IMR-90 (cell line): ENCODE measurements around the gene CLSTN3. TPM values are rescaled to one million over a fixed set of nuclear protein-coding genes. Genes with fewer than 3 reads are reported as not detected.

Experiments used
- ATAC-seq: fragments of 200-7000 bp; cut with Tn5 transposase; 2 replicates; pipeline ENCODE4 v1.9.1; 2020; ENCODE audit warnings: low read depth, mild to moderate bottlenecking, moderate library complexity
- BruUV-seq: library from RNA; stranded (reverse); fragments of 400-500 nt; replicated peaks from 2 replicates; lab custom pipeline; 2021; lab: Mats Ljungman, UMichigan
- CTCF ChIA-PET: fragments of 300-600 bp; formaldehyde crosslinking; extraction: SDS; loops from one replicate; lab custom pipeline; 2021; ENCODE audit warnings: antibody characterized with exemption; lab: Yijun Ruan, JAX
- POLR2A ChIA-PET: fragments of 300-600 bp; sonication (Branson Sonifier 250); formaldehyde crosslinking; loops from one replicate; lab custom pipeline; 2022; ENCODE audit warnings: antibody characterized with exemption; ENCODE audit not compliant: unreplicated experiment; lab: Charles Lee
- DNase-seq: peaks from one replicate; pipeline ENCODE4 v3.0.0; 2013
- H2AFZ ChIP-seq: replicated peaks from 2 replicates; pipeline ENCODE3; 2013; ENCODE audit warnings: low read length, mild to moderate bottlenecking; ENCODE audit not compliant: poor library complexity
- H2AK5ac ChIP-seq: 2 replicates; pipeline ENCODE4 v1.6.1; 2013; ENCODE audit warnings: low read depth, low read length, inconsistent platforms
- H2AK9ac ChIP-seq: replicated peaks from 2 replicates; pipeline ENCODE3; 2013; ENCODE audit warnings: mild to moderate bottlenecking, low read depth, low read length, moderate library complexity; ENCODE audit not compliant: poor library complexity
- H2BK120ac ChIP-seq: 2 replicates; pipeline ENCODE4 v1.6.1; 2013; ENCODE audit warnings: low read depth, low read length, inconsistent platforms
- H2BK15ac ChIP-seq: 3 replicates; pipeline ENCODE4 v1.6.1; 2013; ENCODE audit warnings: low read depth, low read length, inconsistent platforms
- H2BK20ac ChIP-seq: 2 replicates; pipeline ENCODE4 v1.6.1; 2013; ENCODE audit warnings: low read depth, mild to moderate bottlenecking, inconsistent platforms, low read length, moderate library complexity
- H2BK5ac ChIP-seq: 2 replicates; pipeline ENCODE4 v1.6.1; 2013; ENCODE audit warnings: mild to moderate bottlenecking, low read depth, low read length, inconsistent platforms; ENCODE audit not compliant: poor library complexity, severe bottlenecking
- H3K14ac ChIP-seq: replicated peaks from 2 replicates; pipeline ENCODE4 v1.6.1; 2013; ENCODE audit warnings: low read depth, low read length, inconsistent platforms
- H3K18ac ChIP-seq: 2 replicates; pipeline ENCODE4 v1.6.1; 2013; ENCODE audit warnings: low read depth, low read length, control low read depth
- H3K23ac ChIP-seq: 2 replicates; pipeline ENCODE4 v1.6.1; 2013; ENCODE audit warnings: low read depth, low read length, inconsistent platforms
- H3K27ac ChIP-seq: 2 replicates; pipeline ENCODE4 v1.5.1; 2013; ENCODE audit warnings: mild to moderate bottlenecking, control low read depth, low read length; ENCODE audit not compliant: insufficient read depth
- H3K27me3 ChIP-seq: 2 replicates; pipeline ENCODE4 v1.6.1; 2013; ENCODE audit warnings: low read length; ENCODE audit not compliant: control insufficient read depth, insufficient read depth
- H3K36me3 ChIP-seq: 2 replicates; pipeline ENCODE4 v1.6.1; 2013; ENCODE audit warnings: low read length, mixed read lengths; ENCODE audit not compliant: control insufficient read depth, insufficient read depth
- H3K4ac ChIP-seq: 2 replicates; pipeline ENCODE4 v1.6.1; 2013; ENCODE audit warnings: low read depth, low read length, inconsistent platforms
- H3K4me1 ChIP-seq: 2 replicates; pipeline ENCODE4 v1.6.1; 2013; ENCODE audit warnings: low read length, mixed read lengths; ENCODE audit not compliant: control insufficient read depth, insufficient read depth
- H3K4me2 ChIP-seq: 2 replicates; pipeline ENCODE4 v1.6.1; 2013; ENCODE audit warnings: low read depth, mild to moderate bottlenecking, control low read depth, low read length, moderate library complexity
- H3K4me3 ChIP-seq: 2 replicates; pipeline ENCODE4 v1.5.1; 2013; ENCODE audit warnings: low read depth, mild to moderate bottlenecking, control low read depth, low read length, moderate library complexity; ENCODE audit not compliant: insufficient read depth
- H3K56ac ChIP-seq: 2 replicates; pipeline ENCODE4 v1.6.1; 2013; ENCODE audit warnings: low read length, inconsistent platforms; ENCODE audit not compliant: insufficient read depth; ENCODE audit errors: extremely low read depth
- H3K79me1 ChIP-seq, 2 experiments: 2 replicates each; pipeline ENCODE4 v1.6.1; 2013; ENCODE audit warnings: low read length in 2 of 2, inconsistent platforms in 1 of 2, low read depth in 1 of 2
- H3K9ac ChIP-seq: 2 replicates; pipeline ENCODE4 v1.6.1; 2013; ENCODE audit warnings: low read depth, low read length, control low read depth
- H3K9me1 ChIP-seq: 2 replicates; pipeline ENCODE4 v1.6.1; 2013; ENCODE audit warnings: low read length, inconsistent platforms; ENCODE audit not compliant: insufficient read depth
- H3K9me3 ChIP-seq: 2 replicates; pipeline ENCODE4 v1.6.1; 2013; ENCODE audit warnings: low read length; ENCODE audit not compliant: control insufficient read depth, insufficient read depth
- H4K20me1 ChIP-seq: 2 replicates; pipeline ENCODE4 v1.6.1; 2013; ENCODE audit warnings: low read length, inconsistent platforms; ENCODE audit not compliant: insufficient read depth
- H4K5ac ChIP-seq: 2 replicates; pipeline ENCODE4 v1.6.1; 2013; ENCODE audit warnings: mild to moderate bottlenecking, low read depth, low read length, control low read depth
- H4K8ac ChIP-seq, 2 experiments: 2 replicates each; pipeline ENCODE4 v1.6.1; 2013; ENCODE audit warnings: low read depth in 2 of 2, low read length in 2 of 2, control low read depth in 1 of 2, inconsistent platforms in 1 of 2
- H4K91ac ChIP-seq: 2 replicates; pipeline ENCODE4 v1.6.1; 2013; ENCODE audit warnings: low read depth, low read length, inconsistent platforms; ENCODE audit not compliant: insufficient read depth
- BHLHE40 ChIP-seq: fragments of 150-350 bp; IDR thresholded peaks from 2 replicates; pipeline ENCODE4 v1.6.1; 2016; ENCODE audit warnings: mild to moderate bottlenecking, low read depth, low read length
- CEBPB ChIP-seq: IDR thresholded peaks from 2 replicates; pipeline ENCODE4 v1.6.1; 2012; ENCODE audit warnings: low read depth, low read length, improper control_type of control experiment
- CHD1 ChIP-seq: IDR thresholded peaks from 2 replicates; pipeline ENCODE4 v1.6.1; 2012; ENCODE audit warnings: low read depth, low read length, improper control_type of control experiment
- ELK1 ChIP-seq: fragments of 150-350 bp; IDR thresholded peaks from 2 replicates; pipeline ENCODE4 v1.6.1; 2016; ENCODE audit warnings: low read depth, mild to moderate bottlenecking, low read length, moderate library complexity, borderline replicate concordance
- FOS ChIP-seq: fragments of 150-350 bp; IDR thresholded peaks from 2 replicates; pipeline ENCODE4 v1.6.1; 2016; ENCODE audit warnings: low read depth, low read length
- MAFK ChIP-seq: IDR thresholded peaks from 2 replicates; pipeline ENCODE4 v1.6.1; 2012; ENCODE audit warnings: low read depth, low read length, improper control_type of control experiment
- MAZ ChIP-seq: IDR thresholded peaks from 2 replicates; pipeline ENCODE4 v1.6.1; 2012; ENCODE audit warnings: low read depth, mild to moderate bottlenecking, low read length, improper control_type of control experiment, moderate library complexity, borderline replicate concordance
- MXI1 ChIP-seq: IDR thresholded peaks from 2 replicates; pipeline ENCODE4 v1.6.1; 2012; ENCODE audit warnings: low read depth, mild to moderate bottlenecking, low read length, moderate library complexity, borderline replicate concordance
- NFE2L2 ChIP-seq: fragments of 150-350 bp; IDR thresholded peaks from 2 replicates; pipeline ENCODE4 v1.6.1; 2016; ENCODE audit warnings: low read depth, mild to moderate bottlenecking, low read length
- POLR2A ChIP-seq: IDR thresholded peaks from 2 replicates; pipeline ENCODE4 v1.6.1; 2012; ENCODE audit warnings: mild to moderate bottlenecking, low read depth, low read length
- RCOR1 ChIP-seq: IDR thresholded peaks from 2 replicates; pipeline ENCODE4 v1.6.1; 2012; ENCODE audit warnings: mild to moderate bottlenecking, low read length, improper control_type of control experiment; ENCODE audit not compliant: insufficient replicate concordance
- RFX5 ChIP-seq: IDR thresholded peaks from 2 replicates; pipeline ENCODE4 v1.8.0; 2012; ENCODE audit warnings: low read depth, mild to moderate bottlenecking, low read length, moderate library complexity
- SMC3 ChIP-seq: fragments of 150-350 bp; IDR thresholded peaks from 2 replicates; pipeline ENCODE4 v1.6.1; 2016; ENCODE audit warnings: low read depth, mild to moderate bottlenecking, antibody characterized with exemption, low read length, moderate library complexity
- USF2 ChIP-seq: fragments of 150-350 bp; IDR thresholded peaks from 2 replicates; pipeline ENCODE4 v1.6.1; 2017; ENCODE audit warnings: mild to moderate bottlenecking, antibody characterized with exemption, low read length, low read depth
- WGBS, 2 experiments: methylation state at CpG; one replicate each; pipeline versions ENCODE4 v1.1.5 to v1.1.7; 2013; ENCODE audit warnings: missing lambda C conversion rate in 2 of 2; ENCODE audit not compliant: insufficient read length in 1 of 2; ENCODE audit errors: extremely low coverage in 2 of 2; 5-methylcytosine and 5-hydroxymethylcytosine counted together
- dilution Hi-C: fragments of 300-500 bp; cut with HindIII; formaldehyde crosslinking; loops from one replicate; pipeline ENCODE4 v1.14.3; 2018; ENCODE audit warnings: low sequenced_read_pairs; ENCODE audit not compliant: unreplicated experiment
- in situ Hi-C: fragments of 300-500 bp; cut with MboI; formaldehyde crosslinking; loops from 3 replicates; pipeline ENCODE4 v1.14.3; 2019; ENCODE audit warnings: low sequenced_read_pairs, inconsistent platforms, mixed read lengths
- intact Hi-C: fragments of 100-400 bp; cut with micrococcal nuclease; formaldehyde crosslinking; loops from 2 replicates; pipeline ENCODE4 v1.10.0; 2022
- polyA plus RNA-seq, 3 experiments: library from polyadenylated mRNA; depleted of rRNA; stranded (reverse); fragments of >200 nt; gene quantifications; 2 replicates each; pipeline ENCODE4 v1.2.3, GENCODE V29; 2012; ENCODE audit warnings: low replicate concordance in 1 of 3
- total RNA-seq: library from RNA; depleted of rRNA; stranded (reverse); fragments of >200 nt; gene quantifications from 2 replicates; pipeline ENCODE4 v1.2.3, GENCODE V29; 2012
- TF ChIP-seq, protein P1 (sequence below): conservative IDR thresholded peaks from 2 replicates; pipeline ENCODE4 v1.5.1; 2012; ENCODE audit warnings: mild to moderate bottlenecking, low read depth, low read length, improper control_type of control experiment

Gene CLSTN3
- total and polyA plus RNA-seq, 2 of the 4 experiments (the other 2 are of a cell fraction): 4.1 to 16.4 TPM

- H4K8ac ChIP-seq: no peak overlapping the region
Observed at GRCh38 chr12:7137908-7138307, 7.7 kb downstream of the CLSTN3 start.

More at GRCh38 chr12:7137908-7138307, 7.7 kb downstream of the CLSTN3 start:
- no peak overlapping the region for H3K27ac ChIP-seq
- H3K79me1 ChIP-seq: no peaks in the 10 kb centered on the region
- H3K27me3 ChIP-seq: no peaks in the 10 kb centered on the region
- H4K91ac ChIP-seq: no peak overlapping the region
- no TSS peak for BruUV-seq
- no peak overlapping the region for H3K4me2 ChIP-seq
- dilution Hi-C loops: no loop called here
- no peak overlapping the region for H3K56ac ChIP-seq
- no peak overlapping the region for H3K4ac ChIP-seq
- no peak for ATAC-seq
- peaks cover 59% of the 10 kb centered on the region for H3K36me3 ChIP-seq
- H2BK20ac ChIP-seq: no peak overlapping the region
- no peak overlapping the region for H3K14ac ChIP-seq
- no peak overlapping the region for H2BK5ac ChIP-seq
- no peak overlapping the region for H2BK15ac ChIP-seq
- no CpG with 5 or more reads among the region's 4 CpGs for WGBS, 2 experiments
- H4K5ac ChIP-seq: no peak overlapping the region
- no peak overlapping the region for H3K18ac ChIP-seq
- in situ Hi-C loops: no loop called here
- H2AK9ac ChIP-seq: no peak overlapping the region
- no peak overlapping the region for H2BK120ac ChIP-seq
- no peak overlapping the region for H3K4me3 ChIP-seq
- H3K4me1 ChIP-seq: no peaks in the 10 kb centered on the region
- ChIA-PET CTCF (no interaction called here), POLR2A (no interaction called here)
- TF ChIP-seq, protein P1, sequence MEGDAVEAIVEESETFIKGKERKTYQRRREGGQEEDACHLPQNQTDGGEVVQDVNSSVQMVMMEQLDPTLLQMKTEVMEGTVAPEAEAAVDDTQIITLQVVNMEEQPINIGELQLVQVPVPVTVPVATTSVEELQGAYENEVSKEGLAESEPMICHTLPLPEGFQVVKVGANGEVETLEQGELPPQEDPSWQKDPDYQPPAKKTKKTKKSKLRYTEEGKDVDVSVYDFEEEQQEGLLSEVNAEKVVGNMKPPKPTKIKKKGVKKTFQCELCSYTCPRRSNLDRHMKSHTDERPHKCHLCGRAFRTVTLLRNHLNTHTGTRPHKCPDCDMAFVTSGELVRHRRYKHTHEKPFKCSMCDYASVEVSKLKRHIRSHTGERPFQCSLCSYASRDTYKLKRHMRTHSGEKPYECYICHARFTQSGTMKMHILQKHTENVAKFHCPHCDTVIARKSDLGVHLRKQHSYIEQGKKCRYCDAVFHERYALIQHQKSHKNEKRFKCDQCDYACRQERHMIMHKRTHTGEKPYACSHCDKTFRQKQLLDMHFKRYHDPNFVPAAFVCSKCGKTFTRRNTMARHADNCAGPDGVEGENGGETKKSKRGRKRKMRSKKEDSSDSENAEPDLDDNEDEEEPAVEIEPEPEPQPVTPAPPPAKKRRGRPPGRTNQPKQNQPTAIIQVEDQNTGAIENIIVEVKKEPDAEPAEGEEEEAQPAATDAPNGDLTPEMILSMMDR: no peak
- TF ChIP-seq NFE2L2 (no peak), SMC3 (no peak), MXI1 (no peak), USF2 (no peak), FOS (no peak), POLR2A (no peak), RCOR1 (no peak), MAZ (no peak), RFX5 (no peak), ELK1 (no peak), CHD1 (no peak), CEBPB (no peak), BHLHE40 (no peak), MAFK (no peak)
- intact Hi-C loops: no loop called here
- no peak overlapping the region for H3K23ac ChIP-seq
- DNase-seq: no peak
- no peak overlapping the region for H2AK5ac ChIP-seq
- H4K20me1 ChIP-seq: no peaks in the 10 kb centered on the region
- no peak overlapping the region for H3K9ac ChIP-seq
- no peaks in the 10 kb centered on the region for H3K9me3 ChIP-seq
- no peak overlapping the region for H2AFZ ChIP-seq
- peaks cover 6% of the 10 kb centered on the region; the same call in 1 of the 2 replicates for H3K9me1 ChIP-seq
